H1 (cell line): ENCODE results near the gene TOP3B.

ENCODE experiments used
- GABPA ChIP-seq: IDR thresholded peaks from 2 replicates; pipeline ENCODE4 v1.6.1; 2011; ENCODE audit warnings: mild to moderate bottlenecking, low read length, moderate library complexity, borderline replicate concordance; ENCODE audit not compliant: insufficient read depth
- JUND ChIP-seq: IDR thresholded peaks from 2 replicates; pipeline ENCODE4 v1.6.1; 2011; ENCODE audit warnings: mild to moderate bottlenecking, improper control_type of control experiment, low read length
- TF ChIP-seq, protein P1 (sequence below), 3 experiments: IDR thresholded peaks; 1 replicate in 2 of 3; 2 replicates in 1 of 3; pipeline versions ENCODE4 v1.5.1 to v1.6.1; 2011; ENCODE audit warnings: low read length in 3 of 3, mild to moderate bottlenecking in 3 of 3, inconsistent platforms in 2 of 3, low read depth in 1 of 3, moderate library complexity in 1 of 3; ENCODE audit not compliant: insufficient read depth in 1 of 3; ENCODE audit errors: control extremely low read depth in 1 of 3

DNA sequence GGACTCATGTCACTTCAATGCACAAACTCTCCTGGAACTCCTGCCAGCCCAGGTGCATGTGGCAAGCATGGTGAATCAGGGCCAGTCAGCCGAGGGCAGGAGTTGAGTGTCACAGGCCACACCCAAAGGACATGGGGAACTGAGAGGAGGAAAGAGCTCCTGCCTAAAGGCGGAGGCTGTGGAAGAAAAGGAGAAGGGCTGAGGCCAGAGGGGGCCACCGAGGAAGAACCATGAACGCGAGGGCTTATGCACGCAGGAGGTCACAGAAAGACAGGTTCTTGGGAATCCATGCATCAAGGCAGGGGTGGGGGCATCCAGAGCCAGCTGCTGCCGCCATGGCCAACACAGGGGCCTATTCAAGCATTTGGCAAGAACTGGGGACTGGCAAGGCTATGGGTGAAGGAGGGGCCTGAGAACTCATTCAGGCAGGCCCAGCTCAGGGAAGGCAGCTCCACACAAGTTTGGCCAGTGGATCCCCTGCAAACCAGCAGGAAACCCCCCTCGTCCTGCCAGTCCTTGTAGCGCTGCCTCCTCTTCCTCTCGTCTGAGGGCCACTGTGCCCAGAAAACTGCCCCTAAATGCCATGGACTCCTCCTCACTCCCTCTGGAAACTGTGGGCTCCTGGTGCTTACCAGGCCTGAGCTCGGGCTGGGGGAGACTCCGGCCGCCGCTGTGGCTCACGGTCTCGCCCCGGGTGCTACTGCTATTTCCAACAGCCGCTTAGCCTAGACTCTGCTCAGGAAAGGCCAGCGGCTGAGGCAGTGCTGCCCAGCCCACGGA, 45.4 kb downstream of the TOP3B start:
- TF ChIP-seq JUND (no peak), GABPA (no peak)
- TF ChIP-seq, protein P1, sequence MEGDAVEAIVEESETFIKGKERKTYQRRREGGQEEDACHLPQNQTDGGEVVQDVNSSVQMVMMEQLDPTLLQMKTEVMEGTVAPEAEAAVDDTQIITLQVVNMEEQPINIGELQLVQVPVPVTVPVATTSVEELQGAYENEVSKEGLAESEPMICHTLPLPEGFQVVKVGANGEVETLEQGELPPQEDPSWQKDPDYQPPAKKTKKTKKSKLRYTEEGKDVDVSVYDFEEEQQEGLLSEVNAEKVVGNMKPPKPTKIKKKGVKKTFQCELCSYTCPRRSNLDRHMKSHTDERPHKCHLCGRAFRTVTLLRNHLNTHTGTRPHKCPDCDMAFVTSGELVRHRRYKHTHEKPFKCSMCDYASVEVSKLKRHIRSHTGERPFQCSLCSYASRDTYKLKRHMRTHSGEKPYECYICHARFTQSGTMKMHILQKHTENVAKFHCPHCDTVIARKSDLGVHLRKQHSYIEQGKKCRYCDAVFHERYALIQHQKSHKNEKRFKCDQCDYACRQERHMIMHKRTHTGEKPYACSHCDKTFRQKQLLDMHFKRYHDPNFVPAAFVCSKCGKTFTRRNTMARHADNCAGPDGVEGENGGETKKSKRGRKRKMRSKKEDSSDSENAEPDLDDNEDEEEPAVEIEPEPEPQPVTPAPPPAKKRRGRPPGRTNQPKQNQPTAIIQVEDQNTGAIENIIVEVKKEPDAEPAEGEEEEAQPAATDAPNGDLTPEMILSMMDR (IDR thresholded peaks at IDR 0.05; ENCODE audit: control extremely low read depth in 1 of 3, insufficient read depth in 1 of 3, low read depth in 1 of 3, low read length in 3 of 3): no peak
